Epithelial cell of esophagus (primary cell): ENCODE data around the gene LRP4.
"Not testable (repeated sequence)": the region's sequence is repeated elsewhere in the genome, so short reads cannot be mapped to it uniquely, and the experiment has no call there.

Experiments
- DNase-seq: peaks from one replicate; pipeline ENCODE4 v3.0.0; 2010; ENCODE audit warnings: low read depth
- H3K4me3 ChIP-seq: 2 replicates; pipeline ENCODE4 v1.5.1; 2011; ENCODE audit warnings: mild to moderate bottlenecking, low read length, control low read depth
- CTCF ChIP-seq: IDR thresholded peaks from 2 replicates; pipeline ENCODE4 v1.5.1; 2011; ENCODE audit warnings: low read depth, mild to moderate bottlenecking, low read length, control low read depth, inconsistent platforms; ENCODE audit not compliant: insufficient read depth; ENCODE audit errors: missing control alignments

Gene LRP4

GRCh38 chr11:46936138-46937110, 18.1 kb upstream of the LRP4 start, which contains the start of gene CSTPP1:
Gene CSTPP1, plus strand, starts transcription at chr11:46936761. Its CDS starts 45 bp downstream, at chr11:46936806.
- TF ChIP-seq CTCF: no peak
- peak within 1 kb of the TSS; percentile 81 for H3K4me3 ChIP-seq
- DNase-seq: peak; percentile 92

GRCh38 chr11:46930089-46930488, 11.7 kb upstream of the LRP4 start:
- DNase-seq: peak; percentile 63
- no peak overlapping the region for H3K4me3 ChIP-seq
- no peak for TF ChIP-seq CTCF

GRCh38 chr11:46928701-46929100, 10.4 kb upstream of the LRP4 start:
- not testable (repeated sequence) for H3K4me3 ChIP-seq, DNase-seq

GRCh38 chr11:46927928-46928327, 9.6 kb upstream of the LRP4 start:
- not testable (repeated sequence) for H3K4me3 ChIP-seq, DNase-seq

- TF ChIP-seq CTCF: no peak
- no peak overlapping the region for H3K4me3 ChIP-seq
- peak; percentile 97 for DNase-seq
These were observed 2.4 kb upstream of the LRP4 start for GRCh38 chr11:46920755-46921154.

- H3K4me3 ChIP-seq: peak overlapping the region; percentile 10
- DNase-seq: no peak
- TF ChIP-seq CTCF: no peak
These were observed 601 bp upstream of the LRP4 start for GRCh38 chr11:46918788-46919513.

- no peak for DNase-seq
- peak overlapping the region; percentile 76 for H3K4me3 ChIP-seq
- no peak for TF ChIP-seq CTCF
These were observed 628 bp downstream of the LRP4 start for GRCh38 chr11:46917762-46918082.

GRCh38 chr11:46917109-46917761, 1.1 kb downstream of the LRP4 start:
- no peak for DNase-seq
- no peak for TF ChIP-seq CTCF
- peak overlapping the region; percentile 76 for H3K4me3 ChIP-seq
